ENCODE data around the gene COX7A2L.

DNA sequence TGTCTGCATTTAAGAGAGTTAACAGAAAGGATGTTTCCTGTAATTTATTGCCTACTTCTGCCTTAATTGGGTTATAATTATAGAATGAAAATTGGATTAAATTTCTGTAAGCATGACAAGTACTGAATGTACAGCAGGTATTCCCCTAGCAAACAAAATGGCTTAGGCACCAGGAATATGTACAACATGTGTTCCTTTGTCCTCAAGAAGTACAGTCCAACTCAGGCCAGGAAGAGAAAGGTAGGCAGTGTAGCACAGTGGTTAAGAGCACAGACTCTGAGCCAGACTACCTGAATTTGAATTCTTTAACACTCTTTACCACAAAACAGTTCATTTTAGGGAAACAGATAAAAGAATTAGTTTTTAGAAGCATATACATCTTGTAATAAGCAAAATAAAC is 43.1 kb downstream of the COX7A2L start:
- no peak for TF ChIP-seq POLR2A (IDR thresholded peaks at IDR 0.05; ENCODE audit: control extremely low read depth in 1 of 2, low read depth in 2 of 2, low read length in 2 of 2)
- TF ChIP-seq POLR2AphosphoS5 (IDR thresholded peaks at IDR 0.05; ENCODE audit: low read depth, low read length) = no peak
- TF ChIP-seq EGR1 (IDR thresholded peaks at IDR 0.05; ENCODE audit: borderline replicate concordance, low read depth, low read length) = no peak
- TF ChIP-seq, protein P1, sequence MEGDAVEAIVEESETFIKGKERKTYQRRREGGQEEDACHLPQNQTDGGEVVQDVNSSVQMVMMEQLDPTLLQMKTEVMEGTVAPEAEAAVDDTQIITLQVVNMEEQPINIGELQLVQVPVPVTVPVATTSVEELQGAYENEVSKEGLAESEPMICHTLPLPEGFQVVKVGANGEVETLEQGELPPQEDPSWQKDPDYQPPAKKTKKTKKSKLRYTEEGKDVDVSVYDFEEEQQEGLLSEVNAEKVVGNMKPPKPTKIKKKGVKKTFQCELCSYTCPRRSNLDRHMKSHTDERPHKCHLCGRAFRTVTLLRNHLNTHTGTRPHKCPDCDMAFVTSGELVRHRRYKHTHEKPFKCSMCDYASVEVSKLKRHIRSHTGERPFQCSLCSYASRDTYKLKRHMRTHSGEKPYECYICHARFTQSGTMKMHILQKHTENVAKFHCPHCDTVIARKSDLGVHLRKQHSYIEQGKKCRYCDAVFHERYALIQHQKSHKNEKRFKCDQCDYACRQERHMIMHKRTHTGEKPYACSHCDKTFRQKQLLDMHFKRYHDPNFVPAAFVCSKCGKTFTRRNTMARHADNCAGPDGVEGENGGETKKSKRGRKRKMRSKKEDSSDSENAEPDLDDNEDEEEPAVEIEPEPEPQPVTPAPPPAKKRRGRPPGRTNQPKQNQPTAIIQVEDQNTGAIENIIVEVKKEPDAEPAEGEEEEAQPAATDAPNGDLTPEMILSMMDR (IDR thresholded peaks at IDR 0.05; ENCODE audit: control extremely low read depth in 1 of 3, insufficient read depth in 1 of 3, low read depth in 1 of 3, low read length in 3 of 3) = no peak

Data from H1 (cell line).